CD4-positive, alpha-beta T cell treated with Interleukin-6 for 4 hours (primary cell): ENCODE measurements around the gene RSPH1.

Source experiments
- DNase-seq: peaks from one replicate; pipeline ENCODE4 v3.0.0-alpha.2; 2020; ENCODE audit warnings: mixed read lengths

Gene RSPH1

GRCh38 chr21:42531771-42532170, 35.7 kb upstream of the RSPH1 start:
- no peak for DNase-seq

- no peak for DNase-seq
These were observed 34.1 kb upstream of the RSPH1 start for GRCh38 chr21:42530167-42530518.

GRCh38 chr21:42527489-42528158, 31.6 kb upstream of the RSPH1 start:
- DNase-seq = peak; percentile 70

GRCh38 chr21:42527127-42527488, 31.1 kb upstream of the RSPH1 start:
- no peak for DNase-seq

DNA sequence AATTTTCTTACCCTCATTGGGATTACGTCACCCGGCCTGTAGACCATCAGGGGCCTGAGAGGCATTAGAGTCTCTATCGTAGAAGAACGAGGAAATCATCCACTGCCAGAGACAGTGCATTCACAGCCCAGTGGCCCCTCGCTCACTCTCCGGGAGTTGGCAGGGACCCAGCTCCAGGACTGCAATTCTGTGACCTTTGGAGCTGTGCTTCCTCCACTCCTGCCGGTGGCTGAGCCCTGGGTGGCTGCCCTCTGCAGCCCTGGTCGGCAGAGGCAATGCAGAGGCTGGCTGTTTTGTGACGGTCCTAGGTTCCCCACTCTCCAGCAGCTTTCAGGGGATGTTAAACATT, 30.3 kb upstream of the RSPH1 start:
- no peak for DNase-seq

GRCh38 chr21:42525676-42526378, 29.8 kb upstream of the RSPH1 start:
- DNase-seq = no peak

DNA sequence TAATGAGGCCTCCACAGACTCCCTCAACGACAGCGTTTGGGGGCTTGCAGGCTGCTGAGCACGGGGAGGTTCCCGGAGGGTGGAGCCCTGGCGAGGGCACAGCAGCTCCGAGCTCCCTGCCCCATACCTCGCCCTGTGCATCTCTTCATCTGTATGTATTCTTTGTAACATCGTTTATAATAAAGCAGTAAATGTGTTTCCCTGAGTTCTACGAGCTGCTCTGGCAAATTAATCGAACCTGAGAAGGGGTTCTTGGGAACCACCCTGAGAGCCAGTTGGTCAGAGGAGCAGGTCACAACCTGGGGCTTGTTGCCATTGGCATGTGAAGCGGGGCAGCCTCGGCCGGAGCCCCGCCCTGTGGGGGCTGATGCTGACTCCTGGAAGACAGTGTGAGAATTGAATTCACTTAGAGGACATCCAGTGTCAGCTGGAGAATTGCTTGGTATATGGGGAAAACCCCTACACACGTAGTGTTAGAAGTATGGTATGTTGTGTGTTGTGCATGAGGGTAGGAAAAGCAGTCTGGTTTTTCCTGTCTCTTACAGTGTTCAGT, 29.1 kb upstream of the RSPH1 start:
- DNase-seq = no peak

DNA sequence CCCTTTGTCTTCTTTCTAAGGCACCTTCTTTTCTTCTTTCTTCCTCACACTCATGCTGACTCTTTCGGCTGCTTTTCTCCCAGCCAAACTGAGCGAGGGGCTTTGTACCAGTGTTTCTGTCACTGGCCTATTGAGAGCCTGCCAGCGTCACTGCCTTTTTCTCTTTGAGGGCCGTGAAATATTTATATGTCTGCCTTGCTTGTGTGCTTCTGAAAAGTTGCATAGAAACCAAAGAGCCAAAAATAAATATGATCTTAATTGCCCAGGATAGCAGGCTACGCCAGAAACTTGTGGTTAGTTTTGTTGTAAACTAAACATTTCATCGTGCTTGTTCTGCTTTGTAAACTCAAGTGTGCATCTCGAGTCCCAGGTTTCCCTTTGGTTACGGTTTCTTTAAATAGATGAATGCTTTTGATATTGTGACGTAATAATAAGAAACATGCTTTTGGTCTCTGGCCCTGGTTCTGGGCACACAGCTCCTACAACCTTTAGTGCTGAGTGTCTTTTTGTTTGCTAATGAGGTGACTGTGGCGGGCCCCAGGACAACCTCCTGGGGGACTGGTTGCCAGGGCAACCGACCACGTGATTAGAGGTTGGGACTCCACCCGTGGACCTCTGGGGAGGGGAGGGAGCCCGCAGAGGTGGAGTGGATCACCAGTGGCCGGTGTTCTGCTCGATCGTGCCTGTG, 28.5 kb upstream of the RSPH1 start:
- peak; percentile 25 for DNase-seq

- DNase-seq = no peak
These were observed 27.9 kb upstream of the RSPH1 start for GRCh38 chr21:42523941-42524340.

DNA sequence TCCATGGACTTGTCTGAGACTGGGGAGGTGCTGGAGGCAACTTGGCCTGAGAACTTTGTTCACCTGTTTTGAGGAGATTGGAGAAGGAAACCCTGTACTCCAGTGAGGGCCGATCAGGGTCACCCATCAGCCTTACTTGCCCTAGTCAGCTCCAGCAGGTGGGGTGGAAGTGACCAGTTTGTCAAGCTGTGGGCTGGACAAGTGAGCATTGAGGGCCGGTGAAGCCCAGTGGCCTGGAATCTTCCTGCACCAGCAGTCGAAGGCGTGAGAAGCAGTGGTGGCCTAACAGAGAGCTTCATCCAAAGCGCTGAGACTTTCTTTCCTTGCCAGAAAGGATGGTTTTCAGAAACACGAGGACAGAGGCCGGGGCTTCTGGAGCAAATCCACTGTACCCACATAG, 27.2 kb upstream of the RSPH1 start:
- no peak for DNase-seq

- no peak for DNase-seq
These were observed 26.7 kb upstream of the RSPH1 start for GRCh38 chr21:42522771-42523170.

DNA sequence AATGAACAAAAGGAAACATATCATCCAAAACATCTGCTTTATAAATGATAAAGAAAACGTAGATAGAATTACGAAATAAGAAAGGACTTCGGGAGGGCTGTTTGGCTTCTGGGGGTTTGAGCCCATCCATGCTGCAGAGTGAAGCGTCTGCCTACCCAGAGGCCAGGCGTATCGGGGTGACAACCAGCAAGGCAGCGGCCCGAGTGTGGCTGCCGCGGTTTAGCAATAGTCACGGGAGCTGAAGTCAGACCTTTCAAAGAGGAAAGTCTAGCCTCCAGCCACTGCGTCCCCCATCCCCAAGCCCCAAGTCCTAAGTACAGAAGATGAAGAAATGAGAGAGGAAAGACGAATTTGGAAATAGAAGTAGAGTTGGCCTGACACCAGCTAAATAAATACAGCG, 26.2 kb upstream of the RSPH1 start:
- DNase-seq = no peak

GRCh38 chr21:42521805-42522204, 25.8 kb upstream of the RSPH1 start:
- no peak for DNase-seq

DNA sequence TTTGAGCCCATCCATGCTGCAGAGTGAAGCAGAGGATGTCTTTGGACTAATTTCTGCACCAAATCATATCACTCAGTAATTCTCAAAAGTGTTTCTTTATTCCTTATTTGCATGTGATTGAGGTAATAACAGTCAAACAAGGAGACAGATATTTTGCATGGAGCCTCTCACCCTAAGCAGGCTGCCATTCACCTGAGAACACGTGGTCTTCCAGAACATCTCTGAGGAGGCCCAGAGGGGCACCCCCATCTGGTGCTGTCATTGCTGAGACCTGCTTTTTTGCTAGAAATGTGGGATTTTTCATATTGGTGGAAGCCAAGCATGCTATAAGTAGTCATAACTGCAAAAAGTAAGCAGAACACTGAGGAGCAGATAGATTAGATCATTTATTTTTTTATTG, 25.4 kb upstream of the RSPH1 start:
- no peak for DNase-seq

- DNase-seq = no peak
These were observed 24.7 kb upstream of the RSPH1 start for GRCh38 chr21:42520628-42521253.

DNA sequence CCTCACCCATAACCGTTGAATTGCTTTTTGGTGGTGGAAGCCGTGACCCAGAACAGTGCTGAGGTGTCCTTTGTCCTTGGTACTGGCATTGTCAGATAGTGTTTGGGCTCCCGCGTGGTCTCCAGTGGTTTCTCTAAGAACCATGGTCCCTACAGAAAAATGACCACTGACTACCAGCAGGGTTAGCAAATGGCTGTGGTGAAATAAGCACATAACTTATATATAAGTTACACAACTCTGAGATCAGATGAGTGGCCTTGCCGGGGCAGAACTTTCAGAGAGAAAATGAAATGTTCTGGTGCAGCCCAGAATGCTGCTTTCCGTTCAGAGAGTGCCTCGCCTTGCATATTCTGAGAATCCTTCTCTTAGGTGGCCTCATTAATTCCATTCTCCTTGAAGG, 22.6 kb upstream of the RSPH1 start:
- DNase-seq = no peak

DNA sequence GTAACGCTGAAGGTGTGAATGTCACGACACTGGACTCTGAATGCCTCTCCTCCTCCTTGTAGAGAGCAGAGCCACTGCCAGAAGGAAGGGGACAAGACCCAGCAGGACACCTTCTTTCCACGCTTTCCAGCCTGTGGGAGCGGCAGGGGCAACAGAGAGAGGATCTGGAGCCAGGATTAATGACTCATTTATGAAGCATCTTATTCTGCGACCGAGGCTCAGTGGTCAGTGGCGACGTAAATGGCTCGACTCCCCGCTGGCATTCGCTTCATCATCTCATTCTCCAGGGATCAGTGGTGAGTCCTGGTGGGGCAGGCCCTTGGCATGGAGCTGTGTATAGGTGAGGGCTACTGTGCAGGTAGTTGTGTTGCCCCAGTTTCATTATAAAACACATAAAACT, 22.2 kb upstream of the RSPH1 start:
- no peak for DNase-seq

DNA sequence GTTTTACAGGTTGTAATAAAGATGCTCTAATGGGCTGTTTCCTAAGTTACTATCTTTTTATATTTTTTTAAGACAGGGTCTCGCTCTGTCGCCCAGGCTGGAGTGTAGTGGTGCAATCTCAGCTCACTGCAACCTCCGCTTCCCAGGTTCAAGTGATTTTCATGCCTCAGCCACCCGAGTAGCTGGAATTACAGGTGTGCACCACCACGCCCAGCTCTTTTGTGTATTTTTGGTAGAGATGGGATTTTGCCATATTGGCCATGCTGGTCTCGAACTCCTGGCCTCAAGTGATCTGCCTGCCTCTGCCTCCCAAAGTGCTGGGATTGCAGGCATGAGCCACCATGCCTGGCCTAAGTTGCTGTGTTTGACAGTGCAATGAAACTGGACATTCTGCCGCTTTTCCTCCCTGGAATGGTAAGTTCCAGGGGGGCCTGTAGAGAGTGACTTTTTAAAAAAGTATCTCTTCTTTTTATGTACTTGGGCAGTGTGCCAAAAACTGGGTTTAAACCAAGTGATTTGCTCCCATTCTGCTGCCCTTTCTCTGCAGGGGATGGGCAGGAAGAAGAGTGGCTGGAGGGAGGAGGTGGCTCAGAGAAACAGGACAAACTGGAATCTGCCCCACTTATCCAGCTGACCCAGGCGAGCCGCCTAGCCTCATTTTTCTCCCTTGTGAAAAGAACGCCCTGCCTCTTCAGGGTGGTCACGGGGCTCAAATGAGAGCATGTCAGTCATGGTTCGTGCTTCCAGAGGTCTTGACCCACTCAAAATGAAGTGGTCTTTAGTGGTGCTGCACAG, 19.9 kb upstream of the RSPH1 start:
- DNase-seq = no peak

- no peak for DNase-seq
These were observed 18.8 kb upstream of the RSPH1 start for GRCh38 chr21:42514883-42515228.

GRCh38 chr21:42513985-42514882, 18.2 kb upstream of the RSPH1 start:
- peak; percentile 65 for DNase-seq

- peak; percentile 55 for DNase-seq
These were observed 17.3 kb upstream of the RSPH1 start, which contains the start of gene SLC37A1 for GRCh38 chr21:42513151-42513984. Gene SLC37A1, plus strand, starts transcription at chr21:42513852. Its CDS starts 4,603 bp downstream, at chr21:42518455.
